ENCODE measurements around the gene KIF23.
A peak's percentile ranks its signal among the peaks of the same experiment; 100 is the strongest.
"Not testable (repeated sequence)": the region's sequence is repeated elsewhere in the genome, so short reads cannot be mapped to it uniquely, and the experiment has no call there.

Gene KIF23

DNA sequence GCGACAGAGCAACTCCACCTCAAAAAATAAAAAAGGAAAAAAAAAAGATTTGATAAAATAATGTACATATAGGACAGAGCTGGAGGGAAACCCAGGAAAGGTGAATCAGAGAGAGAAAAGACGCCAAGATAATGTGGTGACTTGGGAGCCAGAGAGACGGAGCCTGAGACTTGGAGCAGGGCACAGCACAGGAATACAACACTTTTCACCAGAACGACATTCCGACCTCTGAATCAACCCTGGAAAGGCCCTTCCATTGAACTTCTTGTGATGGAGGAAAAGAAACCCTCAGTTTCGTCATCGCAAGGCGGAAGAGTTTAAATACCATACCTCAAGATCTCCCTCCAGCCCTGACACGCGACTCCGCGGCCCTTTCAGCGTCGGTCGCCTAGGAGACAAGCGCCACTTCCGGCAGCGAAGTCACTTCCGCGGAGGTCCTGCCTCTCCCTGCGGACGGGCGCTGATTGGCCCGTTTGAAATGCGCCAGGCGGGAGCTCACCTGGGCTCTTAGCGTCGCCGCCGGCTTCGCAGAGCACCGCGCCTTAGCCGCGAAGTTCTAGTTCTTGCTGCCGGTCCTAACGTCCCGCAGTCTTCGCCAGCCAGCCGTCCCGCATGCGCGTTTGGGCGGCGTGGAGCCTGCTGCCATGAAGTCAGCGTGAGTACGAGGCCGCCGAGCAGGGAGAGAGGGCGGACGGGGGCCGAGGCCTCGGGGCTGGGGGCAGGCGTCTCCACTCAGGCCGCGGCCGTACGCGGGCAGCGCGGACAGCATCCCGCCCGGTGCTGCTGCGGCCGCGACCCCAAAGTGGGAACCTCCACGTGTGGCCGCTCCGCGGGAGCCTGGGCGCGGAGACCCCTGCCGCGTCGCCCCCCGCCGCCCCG lies at the start of gene KIF23:
Gene KIF23 (plus strand): TSS at position 528 of the 879 bp plus-strand sequence. CDS start 117 bp downstream, at position 645.
- DNase-seq (ENCODE audit: low spot score): peak; percentile 95

DNA sequence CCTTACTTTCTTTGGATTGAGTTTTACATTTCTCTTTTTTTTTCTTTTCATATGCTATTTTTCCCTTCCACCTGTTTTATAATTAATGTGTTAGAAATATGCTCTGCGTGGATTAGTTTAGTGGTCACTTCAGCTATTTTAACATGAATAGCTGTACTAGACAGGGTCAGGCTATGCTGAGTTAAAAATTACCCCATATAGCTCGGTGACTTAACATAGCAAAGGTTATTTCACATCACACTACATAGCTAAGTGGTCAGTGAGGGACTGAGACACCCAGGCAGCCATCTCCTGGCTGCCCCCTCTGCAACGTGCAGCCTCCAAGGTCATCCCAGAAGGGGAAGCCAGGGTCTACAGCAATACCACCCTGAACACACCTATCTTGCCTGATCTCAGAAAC lies 46.9 kb upstream of the KIF23 start:
- no peak for DNase-seq (ENCODE audit: low spot score)

DNA sequence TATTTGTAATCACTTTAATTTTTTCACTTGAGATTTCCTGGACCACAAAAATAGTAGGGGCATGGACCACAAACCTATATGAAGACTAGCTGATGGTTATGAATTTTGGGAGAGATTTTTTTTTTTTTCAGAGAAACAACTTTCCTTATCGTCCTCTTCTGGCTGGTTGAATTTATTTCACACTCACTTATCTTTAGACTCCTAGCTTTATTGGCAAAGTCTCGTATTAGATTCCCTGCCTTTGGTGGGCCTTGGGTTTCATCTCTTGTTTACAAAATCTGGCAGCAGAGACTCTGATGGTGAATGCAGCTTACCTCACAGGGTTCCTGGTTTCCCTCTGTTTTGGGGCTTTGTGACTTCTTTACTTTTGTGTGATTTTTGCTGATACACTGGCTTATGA lies 44.5 kb upstream of the KIF23 start:
- no peak for DNase-seq (ENCODE audit: low spot score)

DNA sequence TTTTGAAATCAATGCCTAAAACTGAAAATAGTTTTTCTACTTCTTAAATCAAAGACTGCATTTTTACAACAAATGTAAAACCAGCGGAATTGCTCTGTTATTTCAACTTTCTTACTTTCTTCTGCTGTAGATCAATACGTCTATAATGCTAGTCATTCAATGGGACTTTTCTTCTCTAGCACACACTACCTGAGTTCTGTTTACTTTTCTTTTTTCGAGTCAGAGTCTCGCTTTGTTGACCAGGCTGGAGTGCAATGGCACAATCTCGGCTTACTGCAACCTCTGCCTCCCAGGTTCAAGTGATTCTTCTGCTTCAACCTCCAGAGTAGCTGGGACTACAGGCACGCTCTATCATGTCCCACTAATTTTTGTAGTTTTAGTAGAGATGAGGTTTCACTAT lies 40.7 kb upstream of the KIF23 start:
- DNase-seq (ENCODE audit: low spot score): no peak

DNA sequence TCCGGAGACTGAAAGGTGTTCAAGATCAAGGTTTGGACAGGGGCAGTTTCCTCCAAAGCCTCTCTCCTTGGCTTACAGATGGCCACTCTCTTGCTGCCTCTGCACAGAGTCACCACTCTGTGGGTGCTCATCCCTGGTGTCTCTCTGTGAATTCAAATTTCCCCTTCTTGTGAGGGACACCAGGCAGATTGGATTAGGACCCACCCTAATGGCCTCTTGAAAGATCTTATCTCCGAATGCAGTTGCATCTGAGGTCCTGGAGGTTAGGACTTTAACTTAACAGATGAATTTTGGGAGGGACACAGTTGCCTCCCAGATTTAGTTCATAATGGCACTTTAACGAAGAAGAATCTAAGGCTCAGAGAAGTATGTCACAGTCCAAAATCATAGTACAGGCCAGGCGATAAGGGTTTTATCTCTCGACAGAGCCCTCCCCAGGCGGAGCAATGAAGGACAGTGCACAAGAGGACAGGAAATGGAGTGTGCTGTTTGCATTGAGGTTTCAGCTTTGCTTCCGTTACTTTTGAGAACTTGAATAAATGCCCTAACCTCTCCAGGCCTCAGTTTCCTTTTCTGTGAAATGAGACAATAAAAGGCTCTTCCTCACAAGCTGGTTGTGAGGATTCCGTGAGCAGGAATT lies 38.9 kb upstream of the KIF23 start:
- DNase-seq (ENCODE audit: low spot score): no peak

DNA sequence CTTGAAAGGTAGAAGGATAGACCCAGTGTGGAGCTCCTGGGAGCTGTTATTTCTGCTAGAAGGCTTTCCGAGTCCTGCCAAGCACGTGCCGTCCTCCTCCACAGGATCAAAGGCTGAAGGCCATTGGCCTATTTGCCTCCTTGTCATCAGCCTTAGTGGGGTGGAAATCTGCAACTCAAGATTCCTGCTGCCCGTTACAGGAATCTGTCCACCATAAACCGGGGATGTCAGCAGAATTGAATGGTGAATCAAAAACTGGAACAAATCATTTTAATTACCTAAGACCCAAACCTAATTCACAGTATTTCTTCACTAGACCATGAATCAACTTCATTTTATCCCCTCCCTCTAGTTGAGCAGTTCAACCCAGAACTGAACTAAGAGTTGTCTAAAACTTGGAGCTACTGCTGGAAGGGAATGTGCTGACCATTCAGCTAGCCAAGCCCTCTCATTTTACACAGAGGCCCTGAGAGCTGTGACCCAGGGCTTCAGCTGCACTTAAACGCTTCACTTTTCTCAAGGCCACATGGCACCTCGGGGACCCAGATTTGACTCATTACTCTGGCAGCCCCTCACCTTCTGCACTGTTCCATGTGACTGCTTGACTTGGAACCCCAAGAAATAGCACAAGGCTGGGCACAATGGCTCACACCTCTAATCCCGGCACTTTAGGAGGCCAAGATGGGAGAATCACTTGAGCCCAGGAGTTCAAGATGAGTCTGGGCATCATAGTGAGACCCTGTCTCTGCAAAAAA lies 36.8 kb upstream of the KIF23 start:
- no peak for DNase-seq (ENCODE audit: low spot score)

DNA sequence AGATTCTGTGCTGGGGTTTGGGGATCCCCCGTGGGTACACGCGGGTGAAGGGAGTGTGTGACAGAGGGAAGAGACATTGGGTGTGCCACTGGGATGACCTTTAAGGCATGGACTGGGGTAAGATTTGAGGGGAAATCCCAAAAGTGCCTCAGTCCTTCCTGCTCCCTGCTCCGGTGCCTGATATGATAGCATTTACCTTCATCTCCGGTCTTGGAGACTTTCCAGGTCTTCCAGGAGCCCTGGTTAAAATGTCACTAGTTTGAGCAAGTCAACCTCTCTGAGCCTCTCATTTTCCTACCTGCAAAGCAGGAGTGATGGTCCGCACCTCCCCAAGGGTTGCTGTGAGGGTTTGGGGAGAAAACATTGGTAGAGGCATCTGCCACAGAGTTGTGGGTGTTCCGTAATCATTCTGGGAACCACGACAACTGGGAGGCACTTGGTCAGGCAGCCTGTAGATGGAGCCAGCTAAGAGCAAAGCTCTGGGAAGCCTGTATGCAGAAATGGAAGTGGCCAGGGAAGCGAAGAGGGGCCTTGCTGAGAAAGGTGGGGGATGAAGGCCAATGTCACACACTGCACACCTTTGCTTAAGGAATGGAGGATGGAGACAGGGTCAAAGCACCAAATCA lies 33.9 kb upstream of the KIF23 start:
- DNase-seq (ENCODE audit: low spot score): no peak

DNA sequence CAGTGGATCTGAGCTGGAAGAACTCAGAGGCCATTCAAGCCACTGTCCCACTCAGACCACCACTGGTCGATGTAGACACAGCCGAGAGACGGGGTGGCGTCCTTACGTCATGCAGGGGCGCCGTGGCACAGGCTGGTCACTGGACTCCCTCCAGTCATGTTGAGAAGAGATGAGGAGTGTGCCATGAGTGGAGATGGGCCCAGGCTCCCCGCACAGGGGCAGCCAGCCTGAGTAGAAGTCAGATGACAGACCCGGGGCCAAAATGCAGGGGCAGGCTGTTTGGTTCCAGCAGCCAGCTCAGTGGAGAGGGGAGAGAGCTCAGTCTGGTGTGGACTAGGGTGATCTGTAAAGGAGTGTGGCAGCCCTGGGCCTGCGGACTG lies 33.4 kb upstream of the KIF23 start:
- no peak for DNase-seq (ENCODE audit: low spot score)

DNA sequence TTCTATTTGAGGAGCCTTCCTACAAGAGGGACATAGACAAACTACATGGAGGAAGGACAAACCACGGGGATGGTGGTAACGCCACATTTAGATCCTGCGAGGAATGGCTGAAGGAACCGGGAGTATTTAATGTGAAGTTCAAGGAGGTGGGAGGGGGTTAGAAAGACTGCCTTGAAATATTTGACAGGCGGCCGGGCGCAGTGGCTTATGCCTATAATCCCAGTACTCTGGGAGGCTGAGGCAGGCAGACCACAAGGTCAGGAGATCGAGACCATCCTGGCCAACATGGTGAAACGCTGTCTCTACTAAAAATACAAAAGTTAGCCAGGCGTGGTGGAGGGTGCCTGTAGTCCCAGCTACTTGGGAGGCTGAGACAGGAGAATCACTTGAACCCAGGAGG lies 32.0 kb upstream of the KIF23 start:
- not testable (repeated sequence) for DNase-seq (ENCODE audit: low spot score)

DNA sequence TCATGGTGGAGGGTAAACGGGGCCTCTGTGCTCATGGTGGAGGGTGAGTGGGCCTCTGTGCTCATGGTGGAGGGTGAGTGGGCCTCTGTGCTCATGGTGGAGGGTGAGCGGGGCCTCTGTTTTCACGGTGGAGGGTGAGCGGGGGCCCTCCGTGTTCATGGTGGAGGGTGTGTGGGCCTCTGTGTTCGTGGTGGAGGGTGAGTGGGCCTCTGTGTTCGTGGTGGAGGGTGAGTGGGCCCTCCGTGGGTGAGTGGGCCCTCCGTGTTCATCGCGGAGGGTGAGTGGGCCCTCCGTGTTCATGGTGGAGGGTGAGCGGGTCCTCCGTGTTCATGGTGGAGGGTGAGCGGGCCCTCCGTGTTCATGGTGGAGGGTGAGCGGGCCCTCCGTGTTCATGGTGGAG lies 30.1 kb upstream of the KIF23 start:
- not testable (repeated sequence) for DNase-seq (ENCODE audit: low spot score)

DNA sequence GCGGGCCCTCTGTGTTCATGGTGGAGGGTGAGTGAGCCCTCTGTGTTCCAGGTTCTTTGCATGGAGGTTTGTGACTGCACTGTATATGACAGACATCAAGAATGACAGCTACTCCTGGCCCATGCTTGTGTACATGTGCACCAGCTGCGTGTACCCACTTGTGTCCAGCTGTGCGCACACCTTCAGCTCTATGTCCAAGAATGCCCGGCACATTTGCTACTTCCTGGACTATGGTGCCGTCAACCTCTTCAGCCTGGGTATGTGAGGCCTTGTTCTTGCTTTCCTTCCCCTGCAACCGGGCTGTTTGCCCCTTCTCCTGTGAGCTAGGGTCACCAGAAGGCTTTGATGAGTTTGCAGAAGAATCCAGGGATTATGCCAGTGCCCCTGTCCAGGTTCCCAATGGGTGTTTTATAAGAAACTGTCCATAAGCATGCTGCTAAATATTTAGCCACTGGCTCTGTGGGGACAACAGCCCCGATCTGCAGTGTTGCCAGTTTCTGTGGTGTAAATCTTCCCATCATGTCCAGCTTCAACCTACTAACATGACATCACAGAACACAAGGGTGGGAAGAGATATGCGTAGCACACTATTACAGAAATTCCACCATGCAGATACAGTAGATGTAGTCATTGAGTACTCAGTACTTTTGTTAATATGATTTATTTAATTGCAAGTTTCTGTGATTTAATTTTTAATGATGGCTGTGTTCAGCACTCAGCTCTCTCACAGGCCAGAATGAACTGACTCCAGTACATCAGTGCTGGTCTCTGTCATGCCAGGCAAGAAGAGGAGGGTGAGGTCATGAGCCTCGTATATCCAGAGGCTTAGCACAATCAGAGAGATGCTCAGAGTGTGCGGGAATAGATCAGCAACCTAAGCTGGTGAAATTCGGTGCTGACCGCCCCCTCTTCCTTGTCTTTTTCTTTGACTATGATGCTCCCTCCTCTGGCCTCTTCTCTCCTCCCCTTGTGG lies 29.2 kb upstream of the KIF23 start:
- DNase-seq (ENCODE audit: low spot score): no peak

DNA sequence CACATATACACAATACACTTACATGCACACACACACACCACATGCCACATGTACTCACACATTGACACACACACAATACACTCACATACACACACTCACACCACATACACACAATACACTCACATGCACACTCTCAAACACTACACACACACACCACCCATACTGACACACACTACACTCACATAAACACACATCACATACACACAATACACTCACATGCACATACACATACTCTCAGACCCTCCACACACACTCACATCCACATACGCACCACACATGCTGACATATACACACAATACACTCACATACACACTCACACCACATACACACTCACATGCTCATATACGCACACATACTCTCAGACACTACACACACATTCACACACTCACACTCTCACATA lies 28.3 kb upstream of the KIF23 start:
- DNase-seq (ENCODE audit: low spot score): no peak

DNA sequence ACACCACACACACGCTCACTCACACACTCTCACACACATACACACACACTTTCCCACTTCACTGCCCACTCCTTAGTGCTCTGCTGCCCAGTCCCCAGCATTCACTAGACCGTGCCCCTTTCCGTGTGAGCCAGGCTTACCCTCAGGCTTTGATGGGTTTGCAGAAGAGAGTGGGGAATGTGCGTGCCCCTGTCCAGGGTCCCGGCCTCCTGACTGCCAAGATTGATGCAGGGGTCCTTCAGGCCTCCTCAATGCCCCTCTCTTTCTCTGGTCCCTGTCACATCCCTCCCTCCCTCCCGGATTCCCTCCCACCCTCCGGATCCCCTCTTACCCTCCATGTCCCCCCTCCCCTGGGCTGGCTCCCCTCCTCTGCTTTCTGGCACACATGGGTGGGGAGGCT lies 27.9 kb upstream of the KIF23 start:
- no peak for DNase-seq (ENCODE audit: low spot score)

DNA sequence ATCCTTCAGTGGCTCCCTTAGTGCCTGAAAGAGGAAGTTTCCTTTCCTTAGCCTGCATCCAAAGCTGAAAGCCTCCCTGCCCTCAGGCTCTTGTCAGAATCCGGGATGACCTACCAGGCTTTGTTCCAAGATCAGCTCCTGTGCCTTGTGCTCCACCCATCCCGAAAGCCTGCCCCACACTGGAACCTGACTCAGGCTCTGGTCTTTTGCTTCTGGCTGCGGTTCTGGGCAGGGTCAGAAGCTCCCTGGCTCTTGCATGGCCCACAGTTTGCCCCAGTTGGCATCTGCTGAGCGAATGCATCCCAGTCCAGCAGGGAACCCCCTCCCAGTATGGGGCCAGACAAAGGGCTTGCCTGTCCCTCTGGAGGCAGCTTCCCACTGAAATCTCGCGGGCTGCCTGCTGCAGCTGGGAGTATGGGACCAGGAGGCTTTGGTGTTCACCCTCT lies 25.9 kb upstream of the KIF23 start:
- DNase-seq (ENCODE audit: low spot score): no peak

DNA sequence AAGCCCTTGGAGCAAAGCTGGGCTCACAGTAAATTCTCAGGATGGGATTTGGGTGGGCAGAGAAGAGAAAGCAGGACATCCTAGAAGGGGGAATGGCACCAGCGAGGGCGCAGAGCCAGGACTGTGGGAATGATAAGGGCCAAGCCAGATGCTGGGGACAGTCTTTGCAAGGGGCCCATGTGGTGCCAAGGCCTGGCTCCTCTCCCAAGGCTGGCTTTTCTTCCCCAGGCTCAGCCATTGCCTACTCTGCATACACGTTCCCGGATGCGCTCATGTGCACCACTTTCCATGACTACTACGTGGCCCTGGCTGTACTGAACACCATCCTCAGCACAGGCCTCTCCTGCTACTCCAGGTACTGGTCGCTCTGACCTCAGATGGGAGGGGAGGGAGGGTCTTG lies 24.7 kb upstream of the KIF23 start:
- no peak for DNase-seq (ENCODE audit: low spot score)

DNA sequence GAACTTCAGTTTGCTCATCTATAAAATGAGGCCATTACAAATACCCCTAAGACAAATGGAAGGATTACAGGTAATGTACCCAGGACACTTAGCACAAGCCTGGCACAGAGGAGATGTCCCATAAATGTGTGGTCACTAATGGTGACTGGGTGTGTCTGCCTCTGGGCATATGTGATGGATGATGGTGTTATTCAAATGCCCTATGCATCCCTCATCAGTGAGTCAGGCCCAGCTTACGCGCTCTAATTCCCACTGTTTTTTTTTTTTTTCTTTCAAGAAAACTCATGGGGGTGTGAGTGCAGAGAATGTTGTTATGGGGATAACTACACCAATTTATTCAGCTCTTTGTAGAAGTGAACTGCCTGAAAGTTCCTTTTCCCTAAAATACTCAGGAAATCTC lies 23.6 kb upstream of the KIF23 start:
- DNase-seq (ENCODE audit: low spot score): no peak

DNA sequence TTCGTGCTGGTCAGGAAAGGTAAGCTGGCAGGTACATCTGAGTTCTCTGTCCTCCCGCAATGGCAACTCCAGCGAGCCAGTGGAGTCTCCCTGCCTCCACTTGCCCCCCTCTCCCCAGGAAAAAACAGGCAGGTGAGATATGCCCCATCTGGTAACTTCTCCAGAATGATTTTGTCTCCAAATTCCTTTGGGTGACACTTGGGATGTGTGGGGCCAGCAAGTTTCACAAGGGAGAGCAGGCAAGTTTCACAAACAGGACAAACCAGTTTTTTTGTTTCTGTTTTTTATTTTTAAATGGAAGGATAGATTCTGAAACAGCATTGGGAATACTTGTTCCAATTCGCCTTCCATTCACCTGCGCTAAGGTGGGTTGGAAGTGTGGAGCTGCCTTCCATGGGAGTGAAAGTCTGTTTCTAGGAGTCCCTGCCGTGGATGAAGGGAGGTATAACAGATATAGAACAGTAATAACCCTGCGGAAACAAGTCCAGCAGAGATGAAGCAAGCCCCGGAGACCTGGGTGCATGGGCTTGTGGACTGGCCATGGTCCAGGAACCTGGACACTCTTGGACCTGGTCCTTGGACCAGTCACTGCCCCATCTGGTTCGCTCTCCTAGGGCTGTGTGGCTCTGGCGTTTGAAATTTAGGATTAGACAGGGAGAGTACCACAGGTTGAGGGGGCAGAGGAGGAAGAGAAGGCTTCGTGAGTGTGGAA lies 22.9 kb upstream of the KIF23 start:
- DNase-seq (ENCODE audit: low spot score): no peak

DNA sequence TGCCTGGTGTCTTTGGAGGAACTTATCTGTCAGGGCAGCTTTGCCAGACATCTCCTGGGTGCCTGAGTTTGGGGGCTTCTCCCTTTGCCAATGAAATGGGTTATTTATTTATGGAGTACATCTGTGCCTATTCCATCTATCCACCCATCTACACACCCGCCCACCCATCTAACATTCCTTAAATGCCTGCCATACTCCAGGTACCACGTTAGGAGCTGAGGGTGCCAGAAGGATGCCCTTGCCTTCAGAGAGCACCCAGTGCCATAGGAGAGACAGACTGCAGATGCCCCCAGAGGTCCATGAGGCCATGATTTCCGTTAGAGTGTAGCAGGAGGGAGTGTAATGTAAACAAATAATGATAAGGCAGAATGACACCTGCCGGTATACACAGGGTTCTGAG lies 21.8 kb upstream of the KIF23 start:
- DNase-seq (ENCODE audit: low spot score): no peak

DNA sequence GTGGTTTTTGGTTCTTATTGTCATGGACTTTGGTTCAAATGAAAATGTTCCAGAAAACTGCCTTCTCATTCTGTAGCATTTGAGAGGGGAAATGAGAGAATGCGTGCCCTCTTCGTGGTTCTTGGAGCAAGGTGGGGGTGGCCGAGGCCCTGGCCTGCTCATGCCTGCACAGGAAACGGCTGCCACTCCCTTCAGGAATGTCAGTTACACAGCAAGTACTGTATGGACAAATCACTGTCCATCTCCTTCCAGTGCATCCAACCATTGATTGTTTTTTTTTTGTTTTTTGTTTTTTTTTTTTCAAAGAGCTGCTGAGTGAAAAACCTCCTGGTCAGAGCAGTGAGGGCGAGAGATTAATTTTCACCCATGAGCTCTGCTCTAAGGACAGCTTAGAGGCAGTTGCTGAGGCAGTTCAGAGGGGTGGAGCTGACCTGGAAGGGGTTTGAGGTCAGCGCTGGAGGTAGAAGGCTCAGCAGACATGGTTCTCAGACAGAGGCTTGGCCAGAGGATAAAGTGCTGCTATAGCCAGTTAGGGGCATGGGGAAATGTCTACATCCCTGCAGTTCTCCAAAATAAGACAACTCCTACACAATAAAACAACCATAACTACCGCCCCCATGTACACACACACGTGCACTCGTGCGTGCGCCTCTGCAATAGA lies 20.2 kb upstream of the KIF23 start:
- DNase-seq (ENCODE audit: low spot score): no peak
